Astrocyte (in vitro differentiated cells and primary cell): ENCODE results near the gene MEAF6.

Experiments
- EZH2 ChIP-seq: IDR thresholded peaks from 2 replicates; pipeline ENCODE4 v1.6.1; 2012; ENCODE audit warnings: mild to moderate bottlenecking, low read length, inconsistent platforms; ENCODE audit not compliant: insufficient read depth
- TF ChIP-seq, protein P1 (sequence below): IDR thresholded peaks from 2 replicates; pipeline ENCODE4 v1.5.1; 2011; ENCODE audit warnings: low read depth, mild to moderate bottlenecking, inconsistent platforms, low read length, moderate library complexity; ENCODE audit not compliant: insufficient read depth

GRCh38 chr1:37553598-37553926, 39.0 kb upstream of the MEAF6 start:
- no peak for TF ChIP-seq EZH2
- TF ChIP-seq, protein P1, sequence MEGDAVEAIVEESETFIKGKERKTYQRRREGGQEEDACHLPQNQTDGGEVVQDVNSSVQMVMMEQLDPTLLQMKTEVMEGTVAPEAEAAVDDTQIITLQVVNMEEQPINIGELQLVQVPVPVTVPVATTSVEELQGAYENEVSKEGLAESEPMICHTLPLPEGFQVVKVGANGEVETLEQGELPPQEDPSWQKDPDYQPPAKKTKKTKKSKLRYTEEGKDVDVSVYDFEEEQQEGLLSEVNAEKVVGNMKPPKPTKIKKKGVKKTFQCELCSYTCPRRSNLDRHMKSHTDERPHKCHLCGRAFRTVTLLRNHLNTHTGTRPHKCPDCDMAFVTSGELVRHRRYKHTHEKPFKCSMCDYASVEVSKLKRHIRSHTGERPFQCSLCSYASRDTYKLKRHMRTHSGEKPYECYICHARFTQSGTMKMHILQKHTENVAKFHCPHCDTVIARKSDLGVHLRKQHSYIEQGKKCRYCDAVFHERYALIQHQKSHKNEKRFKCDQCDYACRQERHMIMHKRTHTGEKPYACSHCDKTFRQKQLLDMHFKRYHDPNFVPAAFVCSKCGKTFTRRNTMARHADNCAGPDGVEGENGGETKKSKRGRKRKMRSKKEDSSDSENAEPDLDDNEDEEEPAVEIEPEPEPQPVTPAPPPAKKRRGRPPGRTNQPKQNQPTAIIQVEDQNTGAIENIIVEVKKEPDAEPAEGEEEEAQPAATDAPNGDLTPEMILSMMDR = no peak
